WERI-Rb-1 (cell line): ENCODE measurements around the gene RBMX.
"Not testable (repeated sequence)": the region's sequence is repeated elsewhere in the genome, so short reads cannot be mapped to it uniquely, and the experiment has no call there.

Source experiments
- DNase-seq: peaks from one replicate; pipeline ENCODE4 v3.0.0-alpha.2; 2020
- H3K27ac ChIP-seq: fragments of 250-450 bp; sonication (Bioruptor Pico); 2 replicates; pipeline ENCODE4 v1.5.1; 2020; ENCODE audit warnings: mild to moderate bottlenecking, moderate library complexity
- H3K27me3 ChIP-seq: fragments of 250-450 bp; sonication (Bioruptor Pico); 2 replicates; pipeline ENCODE4 v1.5.1; 2021; ENCODE audit warnings: mild to moderate bottlenecking, low read depth, moderate library complexity; ENCODE audit not compliant: insufficient read depth, severe bottlenecking
- H3K36me3 ChIP-seq: fragments of 250-450 bp; sonication (Bioruptor Pico); 2 replicates; pipeline ENCODE4 v1.5.1; 2020; ENCODE audit warnings: mild to moderate bottlenecking, moderate library complexity
- H3K4me3 ChIP-seq: 2 replicates; pipeline ENCODE4 v1.5.1; 2011; ENCODE audit warnings: low read depth, mild to moderate bottlenecking, control low read depth, low read length
- H3K9me3 ChIP-seq: fragments of 250-450 bp; sonication (Bioruptor Pico); 2 replicates; pipeline ENCODE4 v1.5.1; 2021; ENCODE audit warnings: mild to moderate bottlenecking, moderate library complexity; ENCODE audit not compliant: severe bottlenecking
- CTCF ChIP-seq: IDR thresholded peaks from 2 replicates; pipeline ENCODE4 v1.5.1; 2011; ENCODE audit warnings: low read depth, mild to moderate bottlenecking, control low read depth, inconsistent platforms, low read length

The RBMX gene

GRCh38 chrX:136899221-136899620 lies 18.7 kb upstream of the RBMX start:
- Histone ChIP-seq H3K36me3 (no peaks in the 10 kb centered on the region), H3K4me3 (no peak overlapping the region), H3K27me3 (no peaks in the 10 kb centered on the region), H3K9me3 (peaks cover 5% of the 10 kb centered on the region), H3K27ac (peak overlapping the region; percentile 56)
- DNase-seq, result no peak
- TF ChIP-seq CTCF, result no peak

GRCh38 chrX:136898752-136899151 lies 18.2 kb upstream of the RBMX start:
- H3K27me3 ChIP-seq, H3K9me3 ChIP-seq, H3K4me3 ChIP-seq, H3K36me3 ChIP-seq: not testable (repeated sequence)
- H3K27ac ChIP-seq, result peak overlapping the region; percentile 56
- DNase-seq, result peak; percentile 13

- DNase-seq, result no peak
- Histone ChIP-seq H3K9me3 (no peaks in the 10 kb centered on the region), H3K27me3 (peaks cover 5% of the 10 kb centered on the region), H3K36me3 (no peaks in the 10 kb centered on the region), H3K27ac (no peak overlapping the region), H3K4me3 (no peak overlapping the region)
- no peak for TF ChIP-seq CTCF
These were observed 15.8 kb upstream of the RBMX start for GRCh38 chrX:136896121-136896914.

- no peak for TF ChIP-seq CTCF
- Histone ChIP-seq H3K4me3 (no peak overlapping the region), H3K9me3 (no peaks in the 10 kb centered on the region), H3K36me3 (no peaks in the 10 kb centered on the region), H3K27ac (no peak overlapping the region), H3K27me3 (peaks cover 8% of the 10 kb centered on the region)
- no peak for DNase-seq
These were observed 11.9 kb upstream of the RBMX start for GRCh38 chrX:136892412-136892811.

- not testable (repeated sequence) for DNase-seq, H3K27me3 ChIP-seq, H3K36me3 ChIP-seq, H3K27ac ChIP-seq, H3K9me3 ChIP-seq, H3K4me3 ChIP-seq
These were observed 10.1 kb upstream of the RBMX start for GRCh38 chrX:136890596-136890995.

GRCh38 chrX:136889269-136889668 lies 8.7 kb upstream of the RBMX start:
- no peak for DNase-seq
- Histone ChIP-seq H3K9me3 (no peaks in the 10 kb centered on the region), H3K27me3 (peaks cover 8% of the 10 kb centered on the region), H3K36me3 (no peaks in the 10 kb centered on the region), H3K27ac (no peak overlapping the region), H3K4me3 (no peak overlapping the region)
- no peak for TF ChIP-seq CTCF

- Histone ChIP-seq H3K27ac (peak overlapping the region; percentile 99), H3K9me3 (peaks cover 3% of the 10 kb centered on the region), H3K4me3 (peak overlapping the region; percentile 78), H3K36me3 (peaks cover 53% of the 10 kb centered on the region), H3K27me3 (peaks cover 11% of the 10 kb centered on the region)
- TF ChIP-seq CTCF, result no peak
- no peak for DNase-seq
These were observed 498 bp downstream of the RBMX start for GRCh38 chrX:136880003-136880451.
